NCI-H82 (cell line): ENCODE measurements around the gene RXRG.

Experiments
- DNase-seq: peaks from one replicate; lab custom pipeline; 2025; lab: John Stamatoyannopoulos, UW

RXRG gene

GRCh38 chr1:165409657-165410358 lies 35.1 kb downstream of the RXRG start:
- no peak for DNase-seq

DNA sequence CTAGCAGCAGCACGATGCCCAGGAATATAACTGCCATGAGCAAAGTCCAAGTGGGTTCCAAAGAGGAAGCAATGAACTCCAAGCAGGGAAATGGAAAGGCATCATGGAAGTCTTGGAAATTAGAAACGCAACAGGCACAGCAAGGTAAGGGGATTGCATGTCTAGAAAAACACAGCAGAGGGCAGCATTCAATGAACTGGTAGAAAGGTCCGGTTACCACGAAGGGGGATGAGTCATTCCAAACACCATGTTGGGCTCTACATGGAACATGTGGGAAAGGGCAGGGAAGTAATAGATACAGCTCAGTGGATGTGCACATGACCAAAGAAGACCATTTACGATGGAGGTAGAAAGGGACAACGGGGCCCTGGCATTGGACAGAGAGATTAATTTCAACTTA lies 36.4 kb downstream of the RXRG start:
- DNase-seq = peak; percentile 88

DNA sequence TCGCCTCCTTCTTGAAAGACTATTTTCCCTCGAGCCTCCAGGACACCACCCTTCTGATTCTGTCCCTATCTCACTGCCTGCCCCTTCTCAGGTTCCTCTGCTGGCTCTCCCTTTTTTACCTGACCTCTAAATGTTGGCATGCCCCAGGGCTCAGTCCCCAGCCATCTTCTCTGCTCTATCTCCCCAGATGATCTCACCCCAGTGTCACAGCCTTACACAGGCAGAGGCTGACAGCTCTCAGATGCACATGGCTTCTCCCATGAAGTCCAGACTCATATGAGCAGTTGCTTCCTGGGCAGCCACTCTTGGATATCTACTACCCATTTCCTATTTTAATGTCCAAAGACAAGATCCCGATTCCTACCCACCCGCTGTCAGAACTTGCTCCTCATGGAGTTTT lies 37.5 kb downstream of the RXRG start:
- no peak for DNase-seq

DNA sequence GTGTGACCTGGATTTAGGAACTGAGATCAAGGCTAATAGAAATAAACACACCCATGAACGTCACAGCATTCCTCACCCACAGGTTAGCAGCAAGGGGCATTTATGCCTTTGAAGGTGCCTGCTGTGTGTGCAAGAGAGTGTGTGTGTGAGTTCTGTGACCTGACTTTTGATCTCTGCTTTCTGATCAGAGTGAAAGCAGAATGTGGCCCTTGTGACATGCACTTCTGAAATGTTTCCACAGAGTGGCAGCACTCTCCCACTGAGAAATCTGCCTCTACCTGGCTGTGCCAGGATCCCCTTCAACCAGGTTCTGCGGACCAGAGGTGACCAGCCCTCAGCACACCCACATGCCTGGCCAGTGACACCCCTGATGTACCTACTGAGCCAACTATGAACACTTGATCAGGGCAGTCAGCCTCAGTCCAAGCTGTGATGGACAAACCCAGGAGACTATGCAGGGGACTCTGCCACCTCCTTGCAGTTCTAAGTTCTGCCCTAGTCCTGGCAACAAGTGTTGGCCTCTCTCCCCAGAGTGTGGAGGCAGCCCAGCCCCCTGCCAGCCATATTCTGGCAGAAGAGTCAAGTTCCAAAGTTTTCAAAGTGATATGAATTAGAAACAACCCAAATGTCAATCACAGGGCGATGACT lies 41.0 kb downstream of the RXRG start:
- peak; percentile 80 for DNase-seq

DNA sequence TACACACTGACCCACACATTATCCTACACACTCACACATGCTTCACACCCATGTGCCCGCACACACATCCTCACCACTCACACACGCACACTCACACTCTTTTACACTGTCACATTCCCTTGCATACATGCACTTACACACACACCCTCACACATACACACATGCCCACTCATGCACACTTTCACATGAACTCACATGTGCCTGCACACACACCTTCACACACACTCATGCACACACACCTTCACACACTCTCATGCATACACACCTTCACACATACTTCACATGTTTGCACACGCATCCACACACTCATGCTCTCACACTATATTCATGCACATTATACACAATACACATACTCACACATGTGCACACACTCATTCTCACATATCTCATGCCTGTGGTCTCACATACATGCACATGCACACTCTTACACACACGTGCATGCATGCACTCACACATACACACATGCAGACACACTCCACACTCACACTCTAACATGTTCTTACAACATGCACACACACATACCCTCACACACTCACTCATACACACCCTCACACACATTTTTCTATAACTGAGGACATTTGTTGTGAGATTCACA lies 42.3 kb downstream of the RXRG start:
- DNase-seq = no peak

DNA sequence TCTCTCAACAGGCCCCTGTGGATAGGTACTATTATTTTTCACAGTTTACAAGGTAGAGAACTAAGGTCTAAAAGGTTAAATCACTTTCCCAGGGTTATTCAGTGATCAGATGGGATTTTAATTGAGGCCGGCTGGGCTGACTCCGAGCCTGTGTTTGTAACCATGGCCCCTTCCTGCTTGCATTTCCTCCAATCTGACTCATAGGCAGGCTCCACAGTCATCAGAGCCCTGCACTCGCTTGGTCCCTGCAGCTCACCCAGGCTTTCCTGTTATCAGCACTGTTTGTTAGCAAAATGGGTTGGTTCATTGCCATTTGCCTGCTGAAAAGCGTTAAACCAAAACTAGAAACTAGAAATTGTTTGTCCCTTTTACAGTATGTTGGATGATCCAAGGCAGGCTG lies 47.0 kb downstream of the RXRG start:
- DNase-seq = no peak

- no peak for DNase-seq
Observed at GRCh38 chr1:165395901-165396300, 49.0 kb downstream of the RXRG start.

DNA sequence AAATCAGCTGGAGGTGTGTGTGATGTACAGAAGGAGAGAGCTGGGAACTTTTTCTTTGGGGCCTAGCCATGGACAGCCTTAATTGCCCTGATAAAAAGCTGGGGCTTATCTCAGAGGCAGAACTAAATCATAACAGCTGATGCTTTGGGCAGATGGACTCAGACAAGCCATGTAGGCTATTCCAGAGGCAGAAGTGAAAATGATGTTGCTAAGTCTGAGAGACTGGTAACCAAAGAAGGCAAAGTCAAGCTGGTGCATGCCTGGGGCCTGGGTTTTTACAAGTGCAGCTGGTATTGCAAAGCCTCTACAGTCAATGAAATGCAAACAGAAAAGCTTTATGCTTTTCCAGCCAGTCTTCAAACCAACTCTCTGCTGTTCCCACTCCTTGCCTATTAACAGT lies 49.4 kb downstream of the RXRG start:
- peak; percentile 46 for DNase-seq

- peak; percentile 97 for DNase-seq
Observed at GRCh38 chr1:165392634-165393571, 52.0 kb downstream of the RXRG start.

DNA sequence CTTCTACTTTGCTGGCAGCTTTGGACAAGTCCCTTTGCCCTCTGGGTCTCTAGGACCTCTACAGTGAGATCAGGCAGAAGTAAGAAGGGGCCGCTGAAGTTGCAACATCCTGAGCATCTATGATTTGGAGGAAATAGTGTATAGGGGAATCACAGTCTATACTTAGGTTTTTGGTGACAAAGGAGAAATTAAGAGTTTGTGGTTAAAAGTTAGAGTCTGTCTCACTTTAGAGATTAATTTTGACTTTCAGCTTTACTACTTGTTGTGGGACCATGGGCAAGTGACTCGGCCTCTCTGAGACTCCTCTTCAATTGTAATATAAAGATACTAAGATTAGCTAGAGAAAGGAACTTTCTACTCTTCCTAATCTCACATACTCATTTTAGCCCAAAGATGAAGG lies 55.3 kb downstream of the RXRG start:
- no peak for DNase-seq

DNA sequence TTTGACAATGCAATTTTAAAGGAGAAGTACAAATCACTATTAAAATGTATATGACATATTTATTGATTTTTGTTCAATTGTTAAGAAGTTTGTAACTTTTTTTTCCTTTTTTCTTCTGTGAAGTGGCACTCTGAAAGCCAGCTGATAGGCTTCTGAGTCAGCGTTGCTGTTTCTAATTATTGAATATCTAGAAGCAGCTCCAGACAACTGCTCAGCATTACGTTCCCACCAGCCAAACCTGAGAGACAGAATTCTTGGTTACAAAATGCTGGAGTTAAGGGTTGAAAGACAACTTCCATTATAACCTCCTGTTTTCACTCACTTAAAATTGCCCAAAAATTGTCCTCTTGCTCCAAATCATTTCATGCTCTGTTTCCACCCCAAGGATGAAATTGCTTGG lies 57.0 kb downstream of the RXRG start:
- no peak for DNase-seq

- no peak for DNase-seq
Observed at GRCh38 chr1:165387505-165387904, 57.4 kb downstream of the RXRG start.

GRCh38 chr1:165383599-165384405 lies 61.1 kb downstream of the RXRG start:
- no peak for DNase-seq

- DNase-seq = no peak
Observed at GRCh38 chr1:165383067-165383466, 61.9 kb downstream of the RXRG start.

GRCh38 chr1:165381745-165382505 lies 63.0 kb downstream of the RXRG start:
- DNase-seq = no peak

- no peak for DNase-seq
Observed at GRCh38 chr1:165376811-165377311, 68.1 kb downstream of the RXRG start.

DNA sequence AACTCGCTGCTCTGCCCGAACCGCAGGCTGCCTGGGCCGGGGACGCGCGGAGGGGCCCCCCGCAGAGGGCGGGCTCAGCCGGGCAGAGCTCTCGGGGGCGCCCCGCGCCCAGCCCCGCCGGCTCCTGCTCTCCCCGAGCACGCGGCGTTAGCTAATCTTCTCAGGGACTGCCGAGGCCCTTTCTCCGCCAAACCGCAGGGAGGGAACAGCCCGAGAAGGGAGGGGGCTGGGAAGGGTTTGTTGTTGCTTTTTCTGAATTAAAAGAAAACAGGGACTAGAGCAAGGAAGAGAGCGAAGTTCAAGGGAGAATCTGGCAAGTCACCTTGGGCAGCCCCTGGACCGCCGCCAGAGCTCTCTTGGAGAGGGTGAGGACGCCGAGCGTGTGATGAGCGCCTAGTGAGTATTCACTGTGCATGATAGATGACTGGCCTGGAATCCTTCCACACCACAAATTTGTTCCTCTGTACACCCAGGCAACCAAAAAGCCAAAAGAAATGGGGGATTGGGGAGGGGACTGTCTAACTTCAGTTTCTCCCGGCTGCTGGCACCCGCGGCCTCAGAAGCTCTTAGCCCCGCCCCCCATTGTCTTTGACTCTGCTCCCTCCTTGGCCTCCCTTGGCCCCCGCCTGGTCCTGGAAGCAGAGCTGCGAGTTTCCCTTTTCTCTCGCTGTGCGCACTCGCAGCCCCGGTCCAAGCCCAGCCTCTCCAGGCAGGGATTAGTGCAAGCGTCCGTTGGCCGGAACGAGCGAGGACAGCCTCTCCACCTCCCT lies 68.7 kb downstream of the RXRG start:
- peak; percentile 32 for DNase-seq

DNA sequence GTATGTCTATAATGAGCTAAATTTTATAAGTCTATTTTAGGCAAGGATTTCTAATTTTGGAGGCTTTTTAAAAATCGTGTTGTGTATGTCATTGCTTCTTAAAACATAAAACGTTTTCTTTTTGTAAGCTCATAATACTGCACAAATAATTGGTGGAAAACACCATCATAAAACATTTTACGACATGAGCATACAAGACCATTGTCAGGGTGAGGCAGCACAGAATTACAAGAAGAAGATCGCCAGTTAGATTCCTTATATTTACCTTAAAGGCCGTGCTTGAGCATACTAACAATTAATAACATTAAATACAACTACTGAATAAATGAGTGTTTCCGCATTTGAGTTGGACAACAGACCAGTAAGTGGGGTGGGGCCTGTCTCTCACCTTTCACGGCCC lies 69.3 kb downstream of the RXRG start:
- no peak for DNase-seq

- no peak for DNase-seq
Observed at GRCh38 chr1:165371588-165372225, 73.2 kb downstream of the RXRG start.
